IMR-90 (cell line): ENCODE measurements around the gene TSPAN17. TPM values are rescaled to one million over a fixed set of nuclear protein-coding genes. Genes with fewer than 3 reads are reported as not detected.

ENCODE experiments used
- ATAC-seq: fragments of 200-7000 bp; cut with Tn5 transposase; 2 replicates; pipeline ENCODE4 v1.9.1; 2020; ENCODE audit warnings: low read depth, mild to moderate bottlenecking, moderate library complexity
- BruUV-seq: library from RNA; stranded (reverse); fragments of 400-500 nt; replicated peaks from 2 replicates; lab custom pipeline; 2021; lab: Mats Ljungman, UMichigan
- CTCF ChIA-PET: fragments of 300-600 bp; formaldehyde crosslinking; extraction: SDS; loops from one replicate; lab custom pipeline; 2021; ENCODE audit warnings: antibody characterized with exemption; lab: Yijun Ruan, JAX
- POLR2A ChIA-PET: fragments of 300-600 bp; sonication (Branson Sonifier 250); formaldehyde crosslinking; loops from one replicate; lab custom pipeline; 2022; ENCODE audit warnings: antibody characterized with exemption; ENCODE audit not compliant: unreplicated experiment; lab: Charles Lee
- DNase-seq: peaks from one replicate; pipeline ENCODE4 v3.0.0; 2013
- H2AFZ ChIP-seq: replicated peaks from 2 replicates; pipeline ENCODE3; 2013; ENCODE audit warnings: low read length, mild to moderate bottlenecking; ENCODE audit not compliant: poor library complexity
- H2AK5ac ChIP-seq: 2 replicates; pipeline ENCODE4 v1.6.1; 2013; ENCODE audit warnings: low read depth, low read length, inconsistent platforms
- H2AK9ac ChIP-seq: replicated peaks from 2 replicates; pipeline ENCODE3; 2013; ENCODE audit warnings: mild to moderate bottlenecking, low read depth, low read length, moderate library complexity; ENCODE audit not compliant: poor library complexity
- H2BK120ac ChIP-seq: 2 replicates; pipeline ENCODE4 v1.6.1; 2013; ENCODE audit warnings: low read depth, low read length, inconsistent platforms
- H2BK15ac ChIP-seq: 3 replicates; pipeline ENCODE4 v1.6.1; 2013; ENCODE audit warnings: low read depth, low read length, inconsistent platforms
- H2BK20ac ChIP-seq: 2 replicates; pipeline ENCODE4 v1.6.1; 2013; ENCODE audit warnings: low read depth, mild to moderate bottlenecking, inconsistent platforms, low read length, moderate library complexity
- H2BK5ac ChIP-seq: 2 replicates; pipeline ENCODE4 v1.6.1; 2013; ENCODE audit warnings: mild to moderate bottlenecking, low read depth, low read length, inconsistent platforms; ENCODE audit not compliant: poor library complexity, severe bottlenecking
- H3K14ac ChIP-seq: replicated peaks from 2 replicates; pipeline ENCODE4 v1.6.1; 2013; ENCODE audit warnings: low read depth, low read length, inconsistent platforms
- H3K18ac ChIP-seq: 2 replicates; pipeline ENCODE4 v1.6.1; 2013; ENCODE audit warnings: low read depth, low read length, control low read depth
- H3K23ac ChIP-seq: 2 replicates; pipeline ENCODE4 v1.6.1; 2013; ENCODE audit warnings: low read depth, low read length, inconsistent platforms
- H3K27ac ChIP-seq: 2 replicates; pipeline ENCODE4 v1.5.1; 2013; ENCODE audit warnings: mild to moderate bottlenecking, control low read depth, low read length; ENCODE audit not compliant: insufficient read depth
- H3K27me3 ChIP-seq: 2 replicates; pipeline ENCODE4 v1.6.1; 2013; ENCODE audit warnings: low read length; ENCODE audit not compliant: control insufficient read depth, insufficient read depth
- H3K36me3 ChIP-seq: 2 replicates; pipeline ENCODE4 v1.6.1; 2013; ENCODE audit warnings: low read length, mixed read lengths; ENCODE audit not compliant: control insufficient read depth, insufficient read depth
- H3K4ac ChIP-seq: 2 replicates; pipeline ENCODE4 v1.6.1; 2013; ENCODE audit warnings: low read depth, low read length, inconsistent platforms
- H3K4me1 ChIP-seq: 2 replicates; pipeline ENCODE4 v1.6.1; 2013; ENCODE audit warnings: low read length, mixed read lengths; ENCODE audit not compliant: control insufficient read depth, insufficient read depth
- H3K4me2 ChIP-seq: 2 replicates; pipeline ENCODE4 v1.6.1; 2013; ENCODE audit warnings: low read depth, mild to moderate bottlenecking, control low read depth, low read length, moderate library complexity
- H3K4me3 ChIP-seq: 2 replicates; pipeline ENCODE4 v1.5.1; 2013; ENCODE audit warnings: low read depth, mild to moderate bottlenecking, control low read depth, low read length, moderate library complexity; ENCODE audit not compliant: insufficient read depth
- H3K56ac ChIP-seq: 2 replicates; pipeline ENCODE4 v1.6.1; 2013; ENCODE audit warnings: low read length, inconsistent platforms; ENCODE audit not compliant: insufficient read depth; ENCODE audit errors: extremely low read depth
- H3K79me1 ChIP-seq, 2 experiments: 2 replicates each; pipeline ENCODE4 v1.6.1; 2013; ENCODE audit warnings: low read length in 2 of 2, inconsistent platforms in 1 of 2, low read depth in 1 of 2
- H3K9ac ChIP-seq: 2 replicates; pipeline ENCODE4 v1.6.1; 2013; ENCODE audit warnings: low read depth, low read length, control low read depth
- H3K9me1 ChIP-seq: 2 replicates; pipeline ENCODE4 v1.6.1; 2013; ENCODE audit warnings: low read length, inconsistent platforms; ENCODE audit not compliant: insufficient read depth
- H3K9me3 ChIP-seq: 2 replicates; pipeline ENCODE4 v1.6.1; 2013; ENCODE audit warnings: low read length; ENCODE audit not compliant: control insufficient read depth, insufficient read depth
- H4K20me1 ChIP-seq: 2 replicates; pipeline ENCODE4 v1.6.1; 2013; ENCODE audit warnings: low read length, inconsistent platforms; ENCODE audit not compliant: insufficient read depth
- H4K5ac ChIP-seq: 2 replicates; pipeline ENCODE4 v1.6.1; 2013; ENCODE audit warnings: mild to moderate bottlenecking, low read depth, low read length, control low read depth
- H4K8ac ChIP-seq, 2 experiments: 2 replicates each; pipeline ENCODE4 v1.6.1; 2013; ENCODE audit warnings: low read depth in 2 of 2, low read length in 2 of 2, control low read depth in 1 of 2, inconsistent platforms in 1 of 2
- H4K91ac ChIP-seq: 2 replicates; pipeline ENCODE4 v1.6.1; 2013; ENCODE audit warnings: low read depth, low read length, inconsistent platforms; ENCODE audit not compliant: insufficient read depth
- CEBPB ChIP-seq: IDR thresholded peaks from 2 replicates; pipeline ENCODE4 v1.6.1; 2012; ENCODE audit warnings: low read depth, low read length, improper control_type of control experiment
- CHD1 ChIP-seq: IDR thresholded peaks from 2 replicates; pipeline ENCODE4 v1.6.1; 2012; ENCODE audit warnings: low read depth, low read length, improper control_type of control experiment
- CTCF ChIP-seq: conservative IDR thresholded peaks from 2 replicates; pipeline ENCODE4 v1.5.1; 2012; ENCODE audit warnings: mild to moderate bottlenecking, low read depth, low read length, improper control_type of control experiment
- ELK1 ChIP-seq: fragments of 150-350 bp; IDR thresholded peaks from 2 replicates; pipeline ENCODE4 v1.6.1; 2016; ENCODE audit warnings: low read depth, mild to moderate bottlenecking, low read length, moderate library complexity, borderline replicate concordance
- FOS ChIP-seq: fragments of 150-350 bp; IDR thresholded peaks from 2 replicates; pipeline ENCODE4 v1.6.1; 2016; ENCODE audit warnings: low read depth, low read length
- MAFK ChIP-seq: IDR thresholded peaks from 2 replicates; pipeline ENCODE4 v1.6.1; 2012; ENCODE audit warnings: low read depth, low read length, improper control_type of control experiment
- MXI1 ChIP-seq: IDR thresholded peaks from 2 replicates; pipeline ENCODE4 v1.6.1; 2012; ENCODE audit warnings: low read depth, mild to moderate bottlenecking, low read length, moderate library complexity, borderline replicate concordance
- NFE2L2 ChIP-seq: fragments of 150-350 bp; IDR thresholded peaks from 2 replicates; pipeline ENCODE4 v1.6.1; 2016; ENCODE audit warnings: low read depth, mild to moderate bottlenecking, low read length
- POLR2A ChIP-seq: IDR thresholded peaks from 2 replicates; pipeline ENCODE4 v1.6.1; 2012; ENCODE audit warnings: mild to moderate bottlenecking, low read depth, low read length
- RAD21 ChIP-seq: IDR thresholded peaks from 2 replicates; pipeline ENCODE4 v1.6.1; 2012; ENCODE audit warnings: low read length, improper control_type of control experiment
- RCOR1 ChIP-seq: IDR thresholded peaks from 2 replicates; pipeline ENCODE4 v1.6.1; 2012; ENCODE audit warnings: mild to moderate bottlenecking, low read length, improper control_type of control experiment; ENCODE audit not compliant: insufficient replicate concordance
- RFX5 ChIP-seq: IDR thresholded peaks from 2 replicates; pipeline ENCODE4 v1.8.0; 2012; ENCODE audit warnings: low read depth, mild to moderate bottlenecking, low read length, moderate library complexity
- SMC3 ChIP-seq: fragments of 150-350 bp; IDR thresholded peaks from 2 replicates; pipeline ENCODE4 v1.6.1; 2016; ENCODE audit warnings: low read depth, mild to moderate bottlenecking, antibody characterized with exemption, low read length, moderate library complexity
- USF2 ChIP-seq: fragments of 150-350 bp; IDR thresholded peaks from 2 replicates; pipeline ENCODE4 v1.6.1; 2017; ENCODE audit warnings: mild to moderate bottlenecking, antibody characterized with exemption, low read length, low read depth
- WGBS, 2 experiments: methylation state at CpG; one replicate each; pipeline versions ENCODE4 v1.1.5 to v1.1.7; 2013; ENCODE audit warnings: missing lambda C conversion rate in 2 of 2; ENCODE audit not compliant: insufficient read length in 1 of 2; ENCODE audit errors: extremely low coverage in 2 of 2; 5-methylcytosine and 5-hydroxymethylcytosine counted together
- dilution Hi-C: fragments of 300-500 bp; cut with HindIII; formaldehyde crosslinking; loops from one replicate; pipeline ENCODE4 v1.14.3; 2018; ENCODE audit warnings: low sequenced_read_pairs; ENCODE audit not compliant: unreplicated experiment
- in situ Hi-C: fragments of 300-500 bp; cut with MboI; formaldehyde crosslinking; loops from 3 replicates; pipeline ENCODE4 v1.14.3; 2019; ENCODE audit warnings: low sequenced_read_pairs, inconsistent platforms, mixed read lengths
- intact Hi-C: fragments of 100-400 bp; cut with micrococcal nuclease; formaldehyde crosslinking; loops from 2 replicates; pipeline ENCODE4 v1.10.0; 2022
- polyA plus RNA-seq, 3 experiments: library from polyadenylated mRNA; depleted of rRNA; stranded (reverse); fragments of >200 nt; gene quantifications; 2 replicates each; pipeline ENCODE4 v1.2.3, GENCODE V29; 2012; ENCODE audit warnings: low replicate concordance in 1 of 3
- total RNA-seq: library from RNA; depleted of rRNA; stranded (reverse); fragments of >200 nt; gene quantifications from 2 replicates; pipeline ENCODE4 v1.2.3, GENCODE V29; 2012

TSPAN17 gene
- total and polyA plus RNA-seq, 2 of the 4 experiments (the other 2 are of a cell fraction): 34.2 to 41.6 TPM

GRCh38 chr5:176640616-176641015 lies 6.7 kb upstream of the TSPAN17 start:
- Histone ChIP-seq H3K9me3 (peaks cover under 1% of the 10 kb centered on the region), H3K27ac (no peak overlapping the region), H2AFZ (no peak overlapping the region), H2BK20ac (no peak overlapping the region), H3K9ac (no peak overlapping the region), H2AK5ac (no peak overlapping the region), H3K9me1 (no peaks in the 10 kb centered on the region), H3K27me3 (peaks cover 41% of the 10 kb centered on the region), H4K91ac (no peak overlapping the region), H4K5ac (no peak overlapping the region), H3K18ac (no peak overlapping the region), H3K4me3 (no peak overlapping the region), H3K14ac (no peak overlapping the region), H4K20me1 (no peaks in the 10 kb centered on the region), H3K4ac (no peak overlapping the region), H2BK15ac (no peak overlapping the region), H2AK9ac (no peak overlapping the region), H3K56ac (no peak overlapping the region), H3K36me3 (no peaks in the 10 kb centered on the region), H3K23ac (no peak overlapping the region), H3K79me1 (no peaks in the 10 kb centered on the region), H2BK5ac (no peak overlapping the region), H3K4me2 (no peak overlapping the region), H3K4me1 (no peaks in the 10 kb centered on the region; the same call in 1 of the 2 replicates), H2BK120ac (no peak overlapping the region), H4K8ac (no peak overlapping the region)
- dilution Hi-C loops (no loop called here), intact Hi-C loops (loop anchor here (10.0 kb wide), 1 partner anchor 226 kb away; the partner anchor contains the start of gene CLTB), in situ Hi-C loops (no loop called here)
- ChIA-PET CTCF (interaction anchor here (1.2 kb wide), 1 partner anchor 67 kb away, joined by 3 read pairs; no protein-coding TSS in a partner anchor), POLR2A (no interaction called here)
- TF ChIP-seq RAD21 (no peak), RCOR1 (no peak), RFX5 (no peak), FOS (no peak), MAFK (no peak), SMC3 (no peak), POLR2A (no peak), NFE2L2 (no peak), ELK1 (no peak), MXI1 (no peak), CHD1 (no peak), CEBPB (no peak), USF2 (no peak), CTCF (no peak)
- DNase-seq (no peak), ATAC-seq (no peak)
- BruUV-seq: no TSS peak
- 46% methylated on average over 3 of the region's 4 CpGs; no CpG with 5 or more reads in 1 of the 2 experiments for WGBS, 2 experiments
